ENCODE measurements around the gene XRCC6. TPM values are rescaled to one million over a fixed set of nuclear protein-coding genes. Genes with fewer than 3 reads are reported as not detected.

XRCC6 gene
- total and polyA plus RNA-seq, 2 of the 13 experiments (the other 11 are each of a cell fraction or from before 2014, with no cell fraction given): 124 to 625 TPM

DNA sequence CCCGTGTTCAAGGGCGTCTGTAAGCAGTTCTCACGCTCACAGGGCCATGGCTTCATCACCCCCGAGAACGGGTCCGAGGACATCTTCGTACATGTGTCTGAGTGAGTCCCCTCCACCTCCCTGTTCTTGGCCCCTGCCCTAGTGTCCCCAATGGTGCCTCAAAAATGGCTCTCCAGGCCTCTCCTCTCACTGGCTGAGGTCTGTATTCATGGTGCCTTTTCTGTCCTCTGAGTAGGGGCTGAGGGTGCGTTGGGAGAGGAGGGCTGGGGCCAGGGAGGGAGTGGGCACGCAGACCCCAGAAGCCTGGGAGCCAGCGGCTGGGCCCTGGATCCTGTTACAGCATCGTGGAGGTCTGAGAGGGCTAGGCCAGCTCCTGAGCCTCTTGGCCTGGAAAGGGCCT is 47.4 kb upstream of the XRCC6 start:
- no peak for FAIRE-seq
- Histone ChIP-seq H3K27me3 (ENCODE audit: control insufficient read depth in 1 of 2, insufficient read depth in 2 of 2, low read length in 2 of 2) (no peaks in the 10 kb centered on the region), H3K4me1 (ENCODE audit: insufficient read depth, low read length) (peaks cover 17% of the 10 kb centered on the region), H4K20me1 (ENCODE audit: insufficient read depth, low read length) (no peaks in the 10 kb centered on the region), H3K4me2 (ENCODE audit: low read depth, low read length) (no peak overlapping the region), H3K79me2 (ENCODE audit: insufficient read depth, low read length) (no peaks in the 10 kb centered on the region), H3K36me3 (replicated peaks in 1 of 2; ENCODE audit: control insufficient read depth in 1 of 2, insufficient read depth in 2 of 2, low read length in 2 of 2) (peaks cover 2 to 3% of the 10 kb centered on the region in 2 experiments; a peak in 2 of 5 replicates), H3K9ac (ENCODE audit: insufficient read depth, low read depth, low read length) (no peak overlapping the region), H3K27ac (ENCODE audit: extremely low read length, insufficient read depth, low read length) (no peak overlapping the region), H2AFZ (ENCODE audit: low read length) (no peak overlapping the region), H3K9me3 (ENCODE audit: low read length) (no peaks in the 10 kb centered on the region), H3K4me3 (replicated peaks in 1 of 3; ENCODE audit: insufficient read depth in 1 of 3, low read depth in 2 of 3, low read length in 3 of 3) (no peak overlapping the region)
- BruUV-seq (replicated peaks): no TSS peak
- TF ChIP-seq AGO2 (optimal IDR thresholded peaks at IDR 0.05; ENCODE audit: low read depth, low read length) (peak; percentile 64), PAF1 (CRISPR knock-in tag; IDR thresholded peaks at IDR 0.05) (peak; percentile 58; the same call in 1 of the 2 replicates)
- TF ChIP-seq, protein P1, sequence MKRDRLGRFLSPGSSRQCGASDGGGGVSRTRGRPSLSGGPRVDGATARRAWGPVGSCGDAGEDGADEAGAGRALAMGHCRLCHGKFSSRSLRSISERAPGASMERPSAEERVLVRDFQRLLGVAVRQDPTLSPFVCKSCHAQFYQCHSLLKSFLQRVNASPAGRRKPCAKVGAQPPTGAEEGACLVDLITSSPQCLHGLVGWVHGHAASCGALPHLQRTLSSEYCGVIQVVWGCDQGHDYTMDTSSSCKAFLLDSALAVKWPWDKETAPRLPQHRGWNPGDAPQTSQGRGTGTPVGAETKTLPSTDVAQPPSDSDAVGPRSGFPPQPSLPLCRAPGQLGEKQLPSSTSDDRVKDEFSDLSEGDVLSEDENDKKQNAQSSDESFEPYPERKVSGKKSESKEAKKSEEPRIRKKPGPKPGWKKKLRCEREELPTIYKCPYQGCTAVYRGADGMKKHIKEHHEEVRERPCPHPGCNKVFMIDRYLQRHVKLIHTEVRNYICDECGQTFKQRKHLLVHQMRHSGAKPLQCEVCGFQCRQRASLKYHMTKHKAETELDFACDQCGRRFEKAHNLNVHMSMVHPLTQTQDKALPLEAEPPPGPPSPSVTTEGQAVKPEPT (CRISPR knock-in tag; IDR thresholded peaks at IDR 0.05; ENCODE audit: low read depth): no peak
- in situ Hi-C loops (cut with HindIII; ENCODE audit: extremely low pct_ligation_motif_present, low pct_unique_long_range_greater_than_20kb): no loop called here
- intact Hi-C loops (cut with micrococcal nuclease; ENCODE audit: unreplicated experiment): no loop called here
- 75% methylated on average over 9 of the region's 11 CpGs for WGBS (ENCODE audit: low lambda C conversion rate)
- ChIA-PET POLR2A (interaction anchor here (1.3 kb wide), 2 partner anchors 13 to 22 kb away, joined by 3 to 4 read pairs; partner anchors contain the start of gene CSDC2), CTCF (ENCODE audit: low intra/inter-chr PET ratio, low total read pairs) (no interaction called here)
- DNase-seq (ENCODE audit: low spot score): no peak
- no peak for ATAC-seq

DNA sequence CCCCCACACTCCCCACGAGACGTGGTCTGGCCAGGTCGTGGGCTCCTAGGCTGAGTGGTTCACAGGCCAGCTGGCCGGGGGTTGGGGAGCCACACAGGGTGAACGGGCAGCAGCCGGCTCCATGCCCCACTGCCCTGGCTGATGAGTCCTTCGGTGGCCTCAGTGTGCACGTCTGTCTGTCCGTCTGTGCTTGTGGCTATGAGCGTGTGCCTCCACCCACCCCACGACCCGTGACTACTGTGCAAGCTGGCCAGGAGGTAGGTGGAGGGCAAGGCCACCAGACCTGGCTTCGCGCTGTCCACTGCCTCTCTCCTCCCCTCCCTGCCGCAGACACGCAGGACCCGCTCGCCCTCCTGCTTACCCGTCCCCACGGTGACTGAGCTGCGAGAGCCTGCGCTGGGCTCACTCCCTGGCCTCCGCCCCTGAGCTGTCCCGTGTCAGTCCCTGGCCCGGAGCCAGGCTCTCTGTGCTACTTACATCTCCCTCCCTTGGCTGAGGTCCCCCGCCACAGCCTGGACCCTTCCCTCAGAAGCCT is 46.2 kb upstream of the XRCC6 start:
- no peak overlapping the region for H3K4me3 ChIP-seq (replicated peaks in 1 of 3; ENCODE audit: insufficient read depth in 1 of 3, low read depth in 2 of 3, low read length in 3 of 3)
- CTCF ChIA-PET (ENCODE audit: low intra/inter-chr PET ratio, low total read pairs): no interaction called here
- FAIRE-seq (no peak), ATAC-seq (no peak), DNase-seq (ENCODE audit: low spot score) (no peak)
- POLR2A ChIA-PET: interaction anchor here (0.7 to 1.3 kb wide), 2 partner anchors 24 to 46 kb away, joined by 3 read pairs; partner anchors contain the start of genes DESI1 and XRCC6
- H3K27ac ChIP-seq (ENCODE audit: extremely low read length, insufficient read depth, low read length): no peak overlapping the region
- H3K4me1 ChIP-seq (ENCODE audit: insufficient read depth, low read length): peaks cover 28% of the 10 kb centered on the region
- no peaks in the 10 kb centered on the region for H3K9me3 ChIP-seq (ENCODE audit: low read length)
- BruUV-seq (replicated peaks): no TSS peak
- peaks cover 4 to 14% of the 10 kb centered on the region in 2 experiments; a peak in 4 of 5 replicates for H3K36me3 ChIP-seq (replicated peaks in 1 of 2; ENCODE audit: control insufficient read depth in 1 of 2, insufficient read depth in 2 of 2, low read length in 2 of 2)
- H3K9ac ChIP-seq (ENCODE audit: insufficient read depth, low read depth, low read length): no peak overlapping the region
- H3K27me3 ChIP-seq (ENCODE audit: control insufficient read depth in 1 of 2, insufficient read depth in 2 of 2, low read length in 2 of 2): no peaks in the 10 kb centered on the region
- no peak overlapping the region for H3K4me2 ChIP-seq (ENCODE audit: low read depth, low read length)
- H4K20me1 ChIP-seq (ENCODE audit: insufficient read depth, low read length): no peaks in the 10 kb centered on the region
- TF ChIP-seq, protein P2, sequence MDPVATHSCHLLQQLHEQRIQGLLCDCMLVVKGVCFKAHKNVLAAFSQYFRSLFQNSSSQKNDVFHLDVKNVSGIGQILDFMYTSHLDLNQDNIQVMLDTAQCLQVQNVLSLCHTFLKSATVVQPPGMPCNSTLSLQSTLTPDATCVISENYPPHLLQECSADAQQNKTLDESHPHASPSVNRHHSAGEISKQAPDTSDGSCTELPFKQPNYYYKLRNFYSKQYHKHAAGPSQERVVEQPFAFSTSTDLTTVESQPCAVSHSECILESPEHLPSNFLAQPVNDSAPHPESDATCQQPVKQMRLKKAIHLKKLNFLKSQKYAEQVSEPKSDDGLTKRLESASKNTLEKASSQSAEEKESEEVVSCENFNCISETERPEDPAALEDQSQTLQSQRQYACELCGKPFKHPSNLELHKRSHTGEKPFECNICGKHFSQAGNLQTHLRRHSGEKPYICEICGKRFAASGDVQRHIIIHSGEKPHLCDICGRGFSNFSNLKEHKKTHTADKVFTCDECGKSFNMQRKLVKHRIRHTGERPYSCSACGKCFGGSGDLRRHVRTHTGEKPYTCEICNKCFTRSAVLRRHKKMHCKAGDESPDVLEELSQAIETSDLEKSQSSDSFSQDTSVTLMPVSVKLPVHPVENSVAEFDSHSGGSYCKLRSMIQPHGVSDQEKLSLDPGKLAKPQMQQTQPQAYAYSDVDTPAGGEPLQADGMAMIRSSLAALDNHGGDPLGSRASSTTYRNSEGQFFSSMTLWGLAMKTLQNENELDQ (CRISPR knock-in tag; IDR thresholded peaks at IDR 0.05; ENCODE audit: borderline replicate concordance): no peak
- TF ChIP-seq RBFOX2 (IDR thresholded peaks at IDR 0.05; ENCODE audit: low read depth, low read length) (peak; percentile 32; the same call in 1 of the 2 replicates), AGO2 (optimal IDR thresholded peaks at IDR 0.05; ENCODE audit: low read depth, low read length) (peak; percentile 72), FOXM1 (CRISPR knock-in tag; IDR thresholded peaks at IDR 0.05) (no peak)
- TF ChIP-seq, protein P3, sequence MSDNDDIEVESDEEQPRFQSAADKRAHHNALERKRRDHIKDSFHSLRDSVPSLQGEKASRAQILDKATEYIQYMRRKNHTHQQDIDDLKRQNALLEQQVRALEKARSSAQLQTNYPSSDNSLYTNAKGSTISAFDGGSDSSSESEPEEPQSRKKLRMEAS (IDR thresholded peaks at IDR 0.05): no peak
- no peak overlapping the region for H2AFZ ChIP-seq (ENCODE audit: low read length)
- intact Hi-C loops (cut with micrococcal nuclease; ENCODE audit: unreplicated experiment): no loop called here
- in situ Hi-C loops (cut with HindIII; ENCODE audit: extremely low pct_ligation_motif_present, low pct_unique_long_range_greater_than_20kb): no loop called here
- 91% methylated on average over 14 of the region's 26 CpGs for WGBS (ENCODE audit: low lambda C conversion rate)
- no peaks in the 10 kb centered on the region for H3K79me2 ChIP-seq (ENCODE audit: insufficient read depth, low read length)
